Coronary artery (tissue), 2 donors: ENCODE data around the gene WSCD2.

Experiments
- DNase-seq: peaks from one replicate; pipeline ENCODE4 v3.0.0-alpha.2; 2017; ENCODE audit warnings: low spot score
- H3K27ac ChIP-seq, 2 donors: fragments of 200-600 bp; sonication (generic); one replicate each; pipeline ENCODE4 v1.5.1; 2016 to 2019
- H3K4me3 ChIP-seq: fragments of 200-600 bp; sonication (generic); 2 replicates; pipeline ENCODE4 v1.5.1; 2016; ENCODE audit warnings: mild to moderate bottlenecking, moderate library complexity
- TF ChIP-seq, protein P1 (sequence below): fragments of 200-600 bp; sonication (generic); IDR thresholded peaks from one replicate; pipeline ENCODE4 v1.5.1; 2019; ENCODE audit warnings: antibody characterized with exemption

The WSCD2 gene

DNA sequence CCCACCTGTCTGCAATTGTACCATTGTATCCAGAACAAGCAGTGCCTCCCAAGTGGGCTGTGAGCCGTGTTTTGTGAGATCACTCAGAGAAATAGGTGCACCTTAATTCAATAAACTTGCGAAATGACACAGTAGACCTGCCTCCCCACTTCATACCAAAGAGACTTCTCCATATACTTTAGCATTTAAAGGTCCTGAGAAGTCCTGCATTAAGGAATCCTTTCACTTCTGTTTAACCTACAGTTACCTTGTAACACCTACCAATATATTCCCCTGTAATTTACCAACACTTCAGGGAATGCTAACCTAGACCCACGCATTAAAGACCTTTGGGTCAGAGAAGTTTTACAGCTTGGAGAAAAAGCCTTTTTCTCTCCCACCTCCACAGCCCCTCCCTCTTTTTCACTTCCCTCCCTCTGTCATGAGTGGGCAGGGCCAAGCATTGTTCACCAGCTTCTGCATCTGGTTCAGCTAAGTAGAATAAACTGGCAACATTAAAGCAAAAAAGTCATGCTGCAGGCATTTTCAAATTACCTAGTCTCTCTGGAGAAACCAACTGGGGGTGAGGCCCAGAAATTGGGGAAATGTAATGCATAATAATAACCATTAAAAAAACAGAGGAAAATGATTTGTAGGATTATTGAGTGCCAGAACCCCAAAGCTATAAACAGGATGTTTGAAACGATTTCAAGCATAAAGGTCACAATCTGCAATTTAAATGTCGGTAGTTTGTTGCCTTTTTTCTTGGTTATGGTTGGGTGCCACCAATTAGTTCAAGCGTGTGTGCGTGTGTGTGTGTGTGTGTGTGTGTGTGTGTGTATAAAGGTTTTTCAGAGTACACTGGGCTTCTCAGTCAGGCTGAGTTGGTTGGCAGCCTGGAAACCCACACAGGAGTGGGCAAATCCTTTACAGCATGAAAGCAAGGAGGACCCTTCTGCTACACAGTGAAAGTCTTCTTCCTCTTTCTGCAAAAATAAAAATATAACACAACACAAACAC, 13.7 kb upstream of the WSCD2 start:
- no peak overlapping the region for H3K27ac ChIP-seq
- no peak overlapping the region for H3K4me3 ChIP-seq
- TF ChIP-seq, protein P1, sequence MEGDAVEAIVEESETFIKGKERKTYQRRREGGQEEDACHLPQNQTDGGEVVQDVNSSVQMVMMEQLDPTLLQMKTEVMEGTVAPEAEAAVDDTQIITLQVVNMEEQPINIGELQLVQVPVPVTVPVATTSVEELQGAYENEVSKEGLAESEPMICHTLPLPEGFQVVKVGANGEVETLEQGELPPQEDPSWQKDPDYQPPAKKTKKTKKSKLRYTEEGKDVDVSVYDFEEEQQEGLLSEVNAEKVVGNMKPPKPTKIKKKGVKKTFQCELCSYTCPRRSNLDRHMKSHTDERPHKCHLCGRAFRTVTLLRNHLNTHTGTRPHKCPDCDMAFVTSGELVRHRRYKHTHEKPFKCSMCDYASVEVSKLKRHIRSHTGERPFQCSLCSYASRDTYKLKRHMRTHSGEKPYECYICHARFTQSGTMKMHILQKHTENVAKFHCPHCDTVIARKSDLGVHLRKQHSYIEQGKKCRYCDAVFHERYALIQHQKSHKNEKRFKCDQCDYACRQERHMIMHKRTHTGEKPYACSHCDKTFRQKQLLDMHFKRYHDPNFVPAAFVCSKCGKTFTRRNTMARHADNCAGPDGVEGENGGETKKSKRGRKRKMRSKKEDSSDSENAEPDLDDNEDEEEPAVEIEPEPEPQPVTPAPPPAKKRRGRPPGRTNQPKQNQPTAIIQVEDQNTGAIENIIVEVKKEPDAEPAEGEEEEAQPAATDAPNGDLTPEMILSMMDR: no peak
- no peak for DNase-seq

DNA sequence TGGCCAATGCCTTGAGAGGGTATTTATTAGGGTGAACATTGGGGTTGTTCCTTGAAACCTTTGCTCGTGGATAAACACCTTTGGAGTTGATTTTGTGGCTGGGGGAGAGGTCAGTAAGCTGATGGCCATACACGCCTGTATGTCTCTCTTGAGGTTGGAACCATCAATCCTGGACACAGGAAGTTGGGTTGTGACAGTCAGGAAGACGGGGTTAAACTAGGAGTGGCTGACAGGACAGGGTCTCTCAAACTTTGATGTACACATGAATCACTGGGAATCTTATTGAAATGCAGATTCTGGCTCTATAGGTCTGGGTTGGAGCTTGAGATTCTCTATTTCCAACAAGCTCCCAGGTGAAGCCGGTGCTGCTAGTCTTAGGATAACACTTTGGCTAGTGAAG, 12.8 kb upstream of the WSCD2 start:
- Histone ChIP-seq H3K4me3 (no peak overlapping the region), H3K27ac (peak overlapping the region in 1 of 2 donors; percentile 47)
- DNase-seq: no peak
- TF ChIP-seq, protein P1: no peak

- H3K27ac ChIP-seq: no peak overlapping the region
- TF ChIP-seq, protein P1: no peak
- DNase-seq: no peak
- H3K4me3 ChIP-seq: no peak overlapping the region
Observed at GRCh38 chr12:108116699-108117098, 12.4 kb upstream of the WSCD2 start.

- H3K27ac ChIP-seq: no peak overlapping the region
- TF ChIP-seq, protein P1: no peak
- H3K4me3 ChIP-seq: no peak overlapping the region
- DNase-seq: no peak
Observed at GRCh38 chr12:108117163-108117849, 11.8 kb upstream of the WSCD2 start.

DNA sequence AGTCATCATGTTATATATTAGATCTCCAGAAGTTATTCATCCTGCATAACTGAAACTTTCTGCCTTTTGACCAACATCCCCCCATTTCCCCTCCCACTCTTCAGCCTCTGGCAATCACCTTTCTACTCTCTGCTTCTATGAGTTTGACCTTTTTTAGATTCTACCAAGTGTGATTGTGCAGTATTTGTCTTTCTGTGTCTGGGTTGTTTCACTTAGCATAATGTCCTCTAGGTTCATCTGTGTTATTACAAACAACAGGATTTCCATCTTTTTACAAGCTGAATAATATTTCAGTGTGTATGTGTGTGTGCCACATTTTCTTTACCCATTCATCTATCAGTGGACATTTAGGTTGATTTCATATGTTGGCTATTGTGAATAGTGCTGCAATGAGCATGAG, 11.2 kb upstream of the WSCD2 start:
- no peak for DNase-seq
- no peak overlapping the region for H3K4me3 ChIP-seq
- no peak overlapping the region for H3K27ac ChIP-seq
- TF ChIP-seq, protein P1: no peak

- DNase-seq: no peak
- Histone ChIP-seq H3K27ac (peak overlapping the region in 1 of 2 donors; percentile 36), H3K4me3 (no peak overlapping the region)
- TF ChIP-seq, protein P1: no peak
Observed at GRCh38 chr12:108119126-108119973, 9.7 kb upstream of the WSCD2 start.
